ENCODE data around the gene MAGI2. TPM values are rescaled to one million over a fixed set of nuclear protein-coding genes. Genes with fewer than 3 reads are reported as not detected.

Gene MAGI2
- total and polyA plus RNA-seq, 2 donors (not counting 3 experiments of a cell fraction or from before 2014, with no cell fraction given) = 0.28 to 6.0 TPM

- Histone ChIP-seq H3K4me3 (replicated peaks in 1 of 3; ENCODE audit: insufficient read depth in 1 of 3, low read depth in 1 of 3, low read length in 3 of 3) (no peak overlapping the region), H3K9me3 (replicated peaks; ENCODE audit: control insufficient read depth, insufficient read depth, low read length) (no peaks in the 10 kb centered on the region), H3K4me1 (ENCODE audit: control insufficient read depth, extremely low read depth, insufficient read depth, low read length) (no peaks in the 10 kb centered on the region), H3K79me2 (ENCODE audit: control insufficient read depth, insufficient read depth, low read length) (no peaks in the 10 kb centered on the region), H4K20me1 (replicated peaks; ENCODE audit: control insufficient read depth, extremely low read depth, insufficient read depth, low read length) (no peaks in the 10 kb centered on the region), H3K9ac (replicated peaks; ENCODE audit: extremely low read depth, insufficient read depth, low read length) (no peak overlapping the region), H3K27me3 (ENCODE audit: control insufficient read depth in 2 of 2, insufficient read depth in 2 of 2, low read length in 2 of 2) (no peaks in the 10 kb centered on the region), H3K27ac (ENCODE audit: insufficient read depth, low read depth, low read length) (no peak overlapping the region), H3K4me2 (ENCODE audit: insufficient read depth, low read length) (no peak overlapping the region), H3K36me3 (ENCODE audit: control insufficient read depth in 2 of 2, extremely low read depth in 1 of 2, insufficient read depth in 2 of 2, low read length in 2 of 2) (no peaks in the 10 kb centered on the region), H3K9me1 (replicated peaks; ENCODE audit: control insufficient read depth, extremely low read depth, insufficient read depth, low read length) (no peaks in the 10 kb centered on the region), H2AFZ (ENCODE audit: low read depth, low read length) (no peak overlapping the region)
- no TSS peak for BruUV-seq (replicated peaks)
- ChIA-PET CTCF (no interaction called here), POLR2A (no interaction called here)
- FAIRE-seq (no peak), DNase-seq (ENCODE audit: low read depth, low spot score) (no peak)
- dilution Hi-C loops (cut with MboI; ENCODE audit: extremely low pct_ligation_motif_present, low sequenced_read_pairs) (no loop called here), intact Hi-C loops (cut with micrococcal nuclease) (no loop called here)
- TF ChIP-seq JUN (IDR thresholded peaks at IDR 0.05; ENCODE audit: borderline replicate concordance, insufficient read depth, insufficient read length, low read depth) (no peak), POLR2A (IDR thresholded peaks at IDR 0.05; ENCODE audit: low read depth, low read length) (no peak), EZH2 (IDR thresholded peaks at IDR 0.05; ENCODE audit: borderline replicate concordance, low read depth, low read length, severe bottlenecking) (no peak), CTCF (IDR thresholded peaks at IDR 0.05; ENCODE audit: extremely low read depth in 1 of 2, insufficient read depth in 1 of 2, low read depth in 1 of 2, low read length in 2 of 2) (no peak), MAX (IDR thresholded peaks at IDR 0.05; ENCODE audit: insufficient read depth, insufficient read length) (no peak), POLR2AphosphoS5 (IDR thresholded peaks at IDR 0.05; ENCODE audit: insufficient read depth, low read depth, low read length) (no peak), MYC (IDR thresholded peaks at IDR 0.05; ENCODE audit: low read depth, low read length) (no peak), GATA2 (IDR thresholded peaks at IDR 0.05; ENCODE audit: insufficient read depth, insufficient read length, low read depth, low read length) (no peak), FOS (IDR thresholded peaks at IDR 0.05; ENCODE audit: borderline replicate concordance, insufficient read depth, low read length) (no peak)
These were observed 961.3 kb downstream of the MAGI2 start for GRCh38 chr7:78492146-78492545.
